ENCODE results near the gene SLC45A2.

GRCh38 chr5:34031117-34031516 lies 46.6 kb upstream of the SLC45A2 start:
- no peak for TF ChIP-seq EZH2 (IDR thresholded peaks at IDR 0.05; ENCODE audit: borderline replicate concordance, insufficient read depth, low read length, poor library complexity, severe bottlenecking)
- TF ChIP-seq EP300 (conservative IDR thresholded peaks at IDR 0.05; ENCODE audit: poor library complexity, severe bottlenecking), result no peak
- TF ChIP-seq CTCF (IDR thresholded peaks at IDR 0.05; ENCODE audit: poor library complexity, severe bottlenecking), result no peak
- TF ChIP-seq MXI1 (conservative IDR thresholded peaks at IDR 0.05; ENCODE audit: poor library complexity, severe bottlenecking), result no peak
- no peak for TF ChIP-seq POLR2AphosphoS5 (IDR thresholded peaks at IDR 0.05)
- no peak for TF ChIP-seq TAF1 (IDR thresholded peaks at IDR 0.05; ENCODE audit: low read depth)
- TF ChIP-seq SMC3 (conservative IDR thresholded peaks at IDR 0.05; ENCODE audit: poor library complexity), result no peak

All from neural cell (in vitro differentiated cells).